Right hindlimb (tissue), 1 donor: Measurements from ENCODE around the gene FEN1.

Experiments
- DNase-seq: peaks from one replicate; pipeline ENCODE4 v3.0.0-alpha.2; 2018

FEN1 gene

GRCh38 chr11:61795876-61796526 lies 3.3 kb downstream of the FEN1 start:
- no peak for DNase-seq

GRCh38 chr11:61797263-61797944 lies 4.7 kb downstream of the FEN1 start:
- DNase-seq = peak; percentile 83

GRCh38 chr11:61799665-61800284 lies 7.1 kb downstream of the FEN1 start:
- DNase-seq = no peak

GRCh38 chr11:61800331-61801281 lies 7.9 kb downstream of the FEN1 start:
- DNase-seq = no peak

- DNase-seq = no peak
Observed at GRCh38 chr11:61802605-61803004, 9.9 kb downstream of the FEN1 start.

- no peak for DNase-seq
Observed at GRCh38 chr11:61803889-61804647, 11.4 kb downstream of the FEN1 start.

GRCh38 chr11:61805146-61805545 lies 12.4 kb downstream of the FEN1 start:
- DNase-seq = no peak

- no peak for DNase-seq
Observed at GRCh38 chr11:61806785-61807184, 14.1 kb downstream of the FEN1 start.

GRCh38 chr11:61810671-61811175 lies 18.0 kb downstream of the FEN1 start:
- DNase-seq = no peak

- DNase-seq = no peak
Observed at GRCh38 chr11:61811831-61812230, 19.1 kb downstream of the FEN1 start.

- DNase-seq = no peak
Observed at GRCh38 chr11:61812736-61813411, 20.2 kb downstream of the FEN1 start.

- DNase-seq = peak; percentile 38
Observed at GRCh38 chr11:61814247-61814957, 21.7 kb downstream of the FEN1 start.

- DNase-seq = peak; percentile 95
Observed at GRCh38 chr11:61814958-61815789, 22.5 kb downstream of the FEN1 start.

- DNase-seq = peak; percentile 78
Observed at GRCh38 chr11:61815790-61816735, 23.4 kb downstream of the FEN1 start.

- DNase-seq = peak; percentile 91
Observed at GRCh38 chr11:61816736-61817455, 24.2 kb downstream of the FEN1 start, which contains the start of gene FADS1. TSS of gene FADS1 (minus strand) at chr11:61817003. CDS start at chr11:61816929, 74 bp downstream.

GRCh38 chr11:61817471-61818202 lies 24.9 kb downstream of the FEN1 start:
- DNase-seq = no peak

GRCh38 chr11:61820174-61820573 lies 27.5 kb downstream of the FEN1 start:
- DNase-seq = no peak
